Dermis blood vessel endothelial cell (primary cell): ENCODE results near the gene TMC6. TPM values are rescaled to one million over a fixed set of nuclear protein-coding genes. Genes with fewer than 3 reads are reported as not detected.
"Not testable (repeated sequence)": the region's sequence is repeated elsewhere in the genome, so short reads cannot be mapped to it uniquely, and the experiment has no call there.

Source experiments
- DNase-seq: peaks from one replicate; pipeline ENCODE4 v3.0.0; 2010
- total RNA-seq: library from RNA; depleted of rRNA; stranded (reverse); fragments of >200 nt; gene quantifications from 2 replicates; pipeline ENCODE4 v1.2.3, GENCODE V29; 2014

Gene TMC6
- total RNA-seq, 1 donor from 2014 or later, result 69.6 TPM

DNA sequence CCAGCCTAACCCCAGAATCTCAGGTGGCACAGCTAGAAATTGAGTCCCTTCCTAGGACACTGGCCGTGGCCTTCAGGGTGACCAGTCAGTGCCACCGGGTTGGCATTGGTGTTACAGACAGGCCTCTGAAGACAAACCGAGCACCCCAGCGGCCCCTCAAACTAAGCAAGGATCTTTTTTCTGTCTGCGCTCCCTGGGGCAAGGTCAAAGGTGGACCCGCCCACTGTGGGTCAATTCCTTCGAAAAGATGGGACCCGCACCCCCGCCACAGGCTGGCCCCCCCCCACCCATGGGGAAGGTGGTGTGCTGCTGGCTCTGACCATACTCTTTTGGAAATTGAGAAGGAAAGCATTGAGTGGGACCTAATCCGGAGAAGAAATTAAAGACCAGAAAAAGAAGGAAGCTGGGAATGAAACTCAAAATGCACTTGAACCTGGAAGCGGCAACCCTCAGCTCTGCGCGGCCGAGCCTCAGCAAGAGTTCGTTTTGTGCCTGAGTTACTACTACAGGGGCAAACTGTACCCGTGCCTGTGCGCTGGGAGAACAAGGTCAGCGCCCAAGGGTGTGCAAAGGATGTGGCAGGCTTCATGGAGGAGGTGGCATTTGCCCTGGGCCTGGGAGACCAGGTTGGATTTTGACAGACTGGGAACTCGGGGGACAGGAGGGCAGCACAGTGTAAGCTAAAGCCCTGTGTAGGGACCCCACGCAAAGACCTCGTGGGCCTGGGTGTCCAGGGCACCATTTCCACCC is 20.4 kb downstream of the TMC6 start:
- no peak for DNase-seq

DNA sequence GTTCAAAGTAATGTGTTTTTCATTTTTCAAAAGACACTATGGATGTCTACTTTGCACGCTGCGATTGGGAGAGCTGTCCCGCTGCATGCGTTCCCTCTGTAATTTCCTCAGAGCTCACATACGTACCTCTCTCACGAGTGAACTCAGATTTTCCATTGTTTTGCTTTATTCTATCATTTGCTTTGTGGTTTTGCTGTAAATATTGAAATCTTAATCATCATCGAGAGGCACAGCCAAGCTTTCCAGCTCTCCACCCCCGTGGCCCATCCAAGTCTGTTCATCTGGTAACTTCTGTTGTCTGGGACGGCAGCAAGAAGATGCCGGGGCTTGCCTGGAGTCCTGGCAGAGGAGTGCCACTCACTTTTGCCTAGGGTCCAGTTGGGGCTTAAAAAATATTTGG is 21.1 kb downstream of the TMC6 start:
- DNase-seq, result no peak

DNA sequence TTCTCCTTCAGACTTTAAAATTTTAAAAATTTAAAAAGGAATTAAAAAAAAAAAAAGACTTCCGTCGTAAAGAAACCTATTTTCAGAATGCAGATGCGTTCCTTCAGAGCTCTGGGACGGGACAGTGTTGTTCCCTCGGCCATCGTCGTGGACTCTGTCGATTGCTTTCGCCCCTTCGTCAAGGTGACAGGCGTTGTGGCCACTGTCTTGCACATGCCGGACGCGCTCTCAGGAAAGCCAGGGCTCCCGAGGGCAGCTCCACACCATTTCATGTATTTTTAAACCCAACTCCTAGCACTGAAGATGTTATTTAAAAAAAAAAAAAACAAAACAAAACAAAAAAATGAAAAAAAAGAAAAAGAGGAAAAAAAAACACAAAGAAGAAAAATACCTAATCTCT is 22.3 kb downstream of the TMC6 start:
- no peak for DNase-seq

DNA sequence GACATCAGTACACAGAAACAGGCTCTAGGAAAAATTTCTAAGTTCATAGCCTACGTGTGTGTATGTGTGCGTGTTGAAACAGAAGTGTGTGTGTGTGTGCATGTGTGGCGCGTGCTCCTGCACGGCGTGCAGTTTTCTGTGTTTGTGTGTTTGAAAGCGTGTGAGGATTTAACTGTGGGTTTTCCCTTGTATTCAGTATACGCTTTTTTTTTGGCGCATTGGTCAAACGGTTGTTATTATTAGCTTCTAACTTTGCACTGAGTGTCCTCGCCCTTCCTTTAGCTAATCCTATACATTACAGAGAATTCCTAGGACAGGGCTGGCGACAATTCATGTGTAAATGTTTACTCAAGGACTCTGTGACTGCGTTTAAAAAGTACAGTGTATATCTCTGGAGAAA is 23.0 kb downstream of the TMC6 start:
- peak; percentile 15 for DNase-seq

DNA sequence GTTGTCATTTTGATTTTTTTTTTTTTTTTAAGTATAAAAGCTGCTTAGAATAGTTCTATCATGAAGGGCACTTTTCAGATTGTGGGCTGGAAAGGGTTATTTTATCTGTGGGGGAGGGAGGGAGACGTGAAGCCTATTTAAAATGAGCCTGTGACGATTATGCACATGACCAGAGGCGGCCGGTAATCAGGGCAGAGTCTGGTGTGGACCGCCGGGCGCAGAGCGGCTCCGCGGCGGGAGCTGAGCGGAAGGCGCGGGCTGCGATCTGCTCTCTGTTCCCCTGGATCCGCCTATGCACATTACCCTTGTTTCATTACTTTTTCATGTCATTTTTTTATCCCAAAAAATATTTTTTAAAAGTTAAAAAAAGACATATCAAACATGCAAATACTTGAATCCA is 23.5 kb downstream of the TMC6 start:
- DNase-seq, result no peak

- no peak for DNase-seq
These were observed 24.0 kb downstream of the TMC6 start for GRCh38 chr17:78104540-78104941.

GRCh38 chr17:78103311-78103710 is 25.2 kb downstream of the TMC6 start:
- DNase-seq, result no peak

- no peak for DNase-seq
These were observed 27.0 kb downstream of the TMC6 start for GRCh38 chr17:78101542-78101941.

DNA sequence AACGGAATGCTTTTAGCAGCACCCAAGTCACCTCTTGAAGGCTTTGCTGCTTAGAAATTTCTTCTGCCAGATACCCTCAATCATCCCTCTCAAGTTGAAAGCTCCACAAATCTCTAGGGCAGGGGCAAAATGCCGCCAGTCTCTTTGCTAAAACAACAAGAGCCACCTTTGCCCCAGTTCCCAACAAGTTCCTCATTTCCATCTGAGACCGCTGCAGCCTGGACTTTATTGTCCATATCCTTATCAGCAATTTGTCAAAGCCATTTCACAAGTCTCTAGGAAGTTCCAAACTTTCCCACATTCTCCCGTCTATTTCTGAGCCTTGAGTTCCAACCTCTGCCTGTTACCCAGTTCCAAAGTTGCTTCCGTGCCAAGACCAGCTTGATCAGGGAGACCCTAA is 27.4 kb downstream of the TMC6 start:
- DNase-seq, result no peak

DNA sequence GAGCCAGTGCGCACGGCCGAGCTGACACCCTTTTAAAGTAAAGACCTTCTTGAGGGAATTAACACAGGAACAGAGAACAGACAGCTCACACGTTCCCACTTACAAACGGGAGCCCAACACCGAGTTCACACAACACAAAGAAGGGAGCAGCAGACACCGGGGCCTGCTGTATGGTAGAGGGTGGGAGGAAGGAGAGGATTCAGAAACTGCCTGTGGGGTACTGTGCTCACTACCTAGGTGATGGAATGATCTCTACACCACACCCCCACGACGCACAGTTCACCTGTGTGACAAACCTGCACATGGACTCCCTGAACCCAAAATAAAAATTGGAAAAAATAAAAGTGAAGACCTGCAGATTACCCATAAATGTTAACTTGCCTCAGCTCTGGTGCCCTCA is 32.5 kb downstream of the TMC6 start:
- no peak for DNase-seq

GRCh38 chr17:78095035-78095434 is 33.5 kb downstream of the TMC6 start:
- DNase-seq, result no peak

- DNase-seq, result no peak
These were observed 35.7 kb downstream of the TMC6 start for GRCh38 chr17:78092794-78093324.

DNA sequence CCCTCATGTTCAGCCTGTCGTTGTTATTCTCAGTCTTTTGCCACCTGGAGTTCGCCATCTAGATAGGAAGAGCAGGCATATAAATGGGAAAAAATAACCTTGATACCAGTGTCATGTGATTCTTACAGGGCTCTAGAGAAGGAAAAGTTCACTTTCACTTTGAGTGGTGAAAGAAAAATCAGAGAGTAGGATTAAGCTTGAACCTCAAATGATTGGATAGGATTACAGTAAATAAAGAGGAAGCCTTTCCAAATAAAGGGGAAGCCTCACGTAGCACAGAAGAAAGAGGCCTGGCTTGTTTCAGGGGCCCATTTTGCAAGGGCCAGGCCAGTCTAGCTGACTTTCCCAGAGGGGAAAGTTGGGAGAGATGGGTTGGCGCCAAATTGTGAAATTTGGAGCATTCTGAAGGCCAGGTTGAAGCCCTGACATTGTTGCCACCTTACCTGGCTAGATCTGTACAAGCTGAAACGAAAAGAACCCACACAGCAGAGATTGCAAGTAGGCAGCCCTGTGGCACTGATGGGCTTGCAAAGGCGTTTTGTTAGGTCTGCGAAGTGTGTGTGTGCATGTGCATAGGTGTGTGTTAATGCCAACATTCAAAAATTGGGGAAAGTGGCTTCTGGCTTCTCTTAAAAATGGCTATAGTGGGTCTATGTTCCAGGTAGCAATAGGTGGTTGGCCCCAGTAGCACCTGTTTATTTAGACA is 38.8 kb downstream of the TMC6 start:
- no peak for DNase-seq

DNA sequence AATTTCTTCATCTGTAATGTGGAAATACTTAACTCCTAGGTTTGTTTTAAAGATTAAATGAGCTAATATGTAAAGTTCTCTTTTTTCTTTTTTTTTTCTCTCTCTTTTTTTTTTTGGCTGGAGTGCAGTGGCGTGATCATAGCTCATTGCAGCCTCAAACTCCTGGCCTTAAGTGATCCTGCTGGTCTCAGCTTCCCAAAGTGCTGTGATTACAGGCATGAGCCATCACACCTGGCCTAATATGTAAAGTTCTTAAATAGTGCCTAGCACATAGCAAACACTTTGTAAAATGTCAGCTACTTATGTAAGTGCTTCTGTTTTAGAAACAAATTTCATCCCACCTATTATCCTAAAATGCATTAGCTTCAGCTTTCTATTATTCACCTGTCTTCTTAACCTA is 40.0 kb downstream of the TMC6 start:
- no peak for DNase-seq

DNA sequence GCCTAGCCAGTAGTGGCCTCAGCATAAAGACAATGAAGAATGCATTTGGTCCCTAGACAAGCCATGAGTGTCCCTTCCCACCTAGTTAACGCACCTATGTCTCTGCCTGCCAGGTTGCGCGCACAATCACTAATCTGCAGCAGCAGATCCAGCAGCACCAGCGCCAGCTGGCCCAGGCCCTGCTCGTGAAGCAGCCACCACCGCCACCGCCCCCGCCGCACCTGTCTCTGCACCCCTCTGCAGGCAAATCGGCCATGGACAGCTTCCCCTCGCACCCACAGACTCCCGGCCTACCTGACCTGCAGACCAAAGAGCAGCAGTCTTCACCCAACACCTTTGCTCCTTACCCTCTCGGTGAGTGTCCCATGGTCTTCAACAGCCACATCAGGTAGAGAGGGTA is 41.8 kb downstream of the TMC6 start:
- DNase-seq, result no peak

- DNase-seq, result no peak
These were observed 45.6 kb downstream of the TMC6 start for GRCh38 chr17:78082988-78083387.

GRCh38 chr17:78082355-78082872 is 46.1 kb downstream of the TMC6 start:
- DNase-seq, result not testable (repeated sequence)

DNA sequence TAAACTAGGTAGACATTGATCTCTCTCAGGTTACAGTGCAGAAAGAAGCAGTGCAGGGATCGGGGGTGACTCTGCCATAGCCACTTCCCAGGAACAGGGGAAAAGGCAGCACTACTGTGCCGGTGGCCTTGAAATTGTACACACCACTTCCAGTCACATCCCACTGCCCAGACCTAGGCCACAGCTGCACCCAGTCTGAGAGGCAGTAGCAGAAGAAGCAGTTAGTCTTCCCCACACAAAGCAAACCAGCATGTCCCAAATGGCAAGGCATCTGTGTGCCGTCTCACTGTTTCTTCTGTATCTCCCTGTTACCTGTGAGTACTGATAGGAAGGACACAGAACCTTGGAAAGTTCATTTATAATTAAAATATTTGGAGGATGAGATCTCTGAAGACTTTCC is 47.0 kb downstream of the TMC6 start:
- no peak for DNase-seq

DNA sequence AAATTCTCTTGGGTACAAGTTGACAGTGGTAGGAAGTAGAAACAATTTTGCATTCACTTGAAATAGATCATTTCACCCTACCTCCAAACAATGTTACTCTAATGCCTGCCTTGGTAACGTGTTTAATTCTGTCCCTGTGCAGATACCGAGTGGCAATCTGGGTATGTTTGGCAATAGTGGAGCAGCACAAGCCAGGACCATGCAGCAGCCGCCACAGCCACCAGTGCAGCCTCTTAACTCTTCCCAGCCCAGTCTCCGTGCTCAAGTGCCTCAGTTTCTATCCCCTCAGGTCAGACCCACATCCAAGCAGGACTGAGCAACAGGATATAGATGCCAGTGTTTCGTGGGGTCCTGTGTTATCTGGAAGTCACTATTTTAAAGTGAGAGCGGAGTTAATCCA is 49.3 kb downstream of the TMC6 start:
- DNase-seq, result no peak

DNA sequence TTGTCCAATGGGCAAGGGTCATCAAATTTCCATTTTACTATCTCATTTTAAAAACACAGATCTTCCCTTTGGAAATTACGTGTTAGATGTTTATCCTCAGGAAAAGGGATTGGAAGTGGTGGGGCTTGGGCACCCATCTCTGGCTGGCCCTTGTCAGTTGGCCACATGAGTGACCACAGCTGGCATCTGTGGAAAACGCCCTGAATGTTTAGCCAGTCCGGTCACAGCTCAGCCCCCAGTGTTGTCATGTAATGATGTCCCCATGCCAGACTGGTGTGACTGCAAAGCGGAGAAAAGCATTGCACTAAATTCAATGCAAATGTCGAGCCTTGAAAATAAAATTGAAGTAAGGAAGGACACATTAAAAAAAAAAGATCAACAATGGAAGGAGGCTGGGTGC is 53.0 kb downstream of the TMC6 start:
- DNase-seq, result no peak

- DNase-seq, result no peak
These were observed 53.5 kb downstream of the TMC6 start for GRCh38 chr17:78075011-78075410.

DNA sequence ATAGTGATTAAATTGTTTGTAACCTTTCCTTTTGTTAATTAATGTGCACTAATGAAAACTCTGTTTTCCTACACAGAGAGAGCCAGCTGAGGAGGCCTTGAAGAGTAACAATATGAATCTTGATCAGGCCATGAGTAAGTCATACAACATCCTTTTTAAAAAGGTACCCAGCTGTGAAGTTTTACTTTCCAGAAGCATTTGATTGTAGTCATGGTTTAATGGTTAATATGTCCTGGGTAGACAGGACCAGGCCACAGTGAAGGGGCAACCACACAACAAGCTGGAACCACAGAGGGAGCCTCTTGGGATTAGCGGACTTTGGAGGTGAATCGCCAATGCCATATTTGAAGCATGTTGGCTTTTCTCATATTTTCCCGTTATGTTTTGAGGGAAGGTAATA is 55.6 kb downstream of the TMC6 start:
- DNase-seq, result no peak

DNA sequence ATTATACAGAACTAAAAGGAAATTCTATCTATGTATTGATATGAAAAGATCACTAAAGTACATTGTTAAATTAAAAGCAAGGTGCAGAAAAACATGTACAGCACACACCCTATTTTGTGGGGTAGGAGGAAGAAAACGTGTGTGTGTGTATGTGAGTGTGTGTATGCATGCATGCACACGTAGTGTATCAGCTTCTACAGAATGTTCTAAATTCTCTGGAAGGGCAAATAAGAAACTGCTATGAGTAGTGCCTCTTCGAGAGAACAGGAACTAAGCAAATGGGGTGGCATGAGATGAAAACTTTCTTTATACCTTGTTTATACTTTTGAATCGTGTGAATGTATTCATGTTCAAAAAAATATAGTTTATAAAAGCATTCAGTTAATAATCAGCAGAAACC is 58.9 kb downstream of the TMC6 start:
- DNase-seq, result no peak

DNA sequence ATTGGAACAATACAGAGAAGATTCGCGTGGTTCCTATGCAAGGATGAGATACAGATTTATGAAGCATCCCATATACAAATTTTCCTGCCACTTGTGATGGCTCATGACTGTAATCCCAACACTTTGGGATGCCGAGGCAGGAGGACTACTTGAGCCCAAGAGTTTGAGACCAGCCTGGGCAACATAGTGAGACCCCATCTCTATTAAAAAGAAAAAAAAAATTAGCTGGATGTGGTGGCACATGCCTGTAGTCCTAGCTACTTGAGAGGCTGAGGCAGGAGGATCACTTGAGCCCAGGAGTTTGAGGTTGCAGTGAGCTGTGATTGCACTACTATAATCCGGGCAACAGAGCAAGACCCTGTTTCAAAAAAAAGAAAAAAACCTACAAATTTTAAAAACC is 61.6 kb downstream of the TMC6 start:
- DNase-seq, result not testable (repeated sequence)
